T-helper 2 cell treated with Interferon-gamma antibody and Interleukin-4, amounts not matched to agents 5 μg/mL and 100 μg/mL, for 36 hours (primary cell): ENCODE results near the gene KCNMB2.

Experiments used
- DNase-seq: peaks from one replicate; pipeline ENCODE4 v3.0.0; 2021; ENCODE audit warnings: low spot score
- H3K27ac Mint-ChIP-seq: one replicate; pipeline ENCODE4 v1.8.0; 2021; ENCODE audit warnings: mild to moderate bottlenecking, mixed read lengths
- H3K27me3 Mint-ChIP-seq: one replicate; pipeline ENCODE4 v1.8.0; 2021; ENCODE audit warnings: low read depth, mixed read lengths
- H3K36me3 Mint-ChIP-seq: one replicate; pipeline ENCODE4 v1.8.0; 2021; ENCODE audit warnings: low read depth, mixed read lengths
- H3K4me1 Mint-ChIP-seq: one replicate; pipeline ENCODE4 v1.8.0; 2021; ENCODE audit warnings: low read depth, mixed read lengths
- H3K4me3 Mint-ChIP-seq: one replicate; pipeline ENCODE4 v1.8.0; 2022; ENCODE audit warnings: mild to moderate bottlenecking, moderate library complexity, mixed read lengths
- H3K9me3 Mint-ChIP-seq: one replicate; pipeline ENCODE4 v1.8.0; 2021; ENCODE audit warnings: mixed read lengths

The KCNMB2 gene

GRCh38 chr3:178623666-178624255 lies 87.5 kb downstream of the KCNMB2 start:
- Mint-ChIP-seq H3K4me3 (no peak overlapping the region), H3K27ac (no peak overlapping the region), H3K4me1 (no peaks in the 10 kb centered on the region), H3K9me3 (no peaks in the 10 kb centered on the region), H3K36me3 (no peaks in the 10 kb centered on the region), H3K27me3 (no peaks in the 10 kb centered on the region)
- no peak for DNase-seq

GRCh38 chr3:178624276-178624675 lies 88.0 kb downstream of the KCNMB2 start:
- Mint-ChIP-seq H3K9me3 (no peaks in the 10 kb centered on the region), H3K4me1 (no peaks in the 10 kb centered on the region), H3K36me3 (no peaks in the 10 kb centered on the region), H3K27ac (no peak overlapping the region), H3K4me3 (no peak overlapping the region), H3K27me3 (no peaks in the 10 kb centered on the region)
- DNase-seq: no peak

GRCh38 chr3:178625053-178625600 lies 88.9 kb downstream of the KCNMB2 start:
- no peaks in the 10 kb centered on the region for H3K4me1 Mint-ChIP-seq
- H3K27me3 Mint-ChIP-seq: no peaks in the 10 kb centered on the region
- H3K27ac Mint-ChIP-seq: no peak overlapping the region
- no peak overlapping the region for H3K4me3 Mint-ChIP-seq
- no peaks in the 10 kb centered on the region for H3K9me3 Mint-ChIP-seq
- no peak for DNase-seq
- no peaks in the 10 kb centered on the region for H3K36me3 Mint-ChIP-seq

- Mint-ChIP-seq H3K4me3 (no peak overlapping the region), H3K36me3 (no peaks in the 10 kb centered on the region), H3K27me3 (no peaks in the 10 kb centered on the region), H3K9me3 (no peaks in the 10 kb centered on the region), H3K4me1 (no peaks in the 10 kb centered on the region), H3K27ac (no peak overlapping the region)
- no peak for DNase-seq
These were observed 91.8 kb downstream of the KCNMB2 start for GRCh38 chr3:178628037-178628436.

GRCh38 chr3:178629430-178630178 lies 93.4 kb downstream of the KCNMB2 start:
- Mint-ChIP-seq H3K9me3 (peaks cover 7% of the 10 kb centered on the region), H3K4me3 (no peak overlapping the region), H3K4me1 (no peaks in the 10 kb centered on the region), H3K36me3 (no peaks in the 10 kb centered on the region), H3K27ac (no peak overlapping the region), H3K27me3 (no peaks in the 10 kb centered on the region)
- DNase-seq: no peak

- Mint-ChIP-seq H3K4me1 (no peaks in the 10 kb centered on the region), H3K27me3 (no peaks in the 10 kb centered on the region), H3K36me3 (no peaks in the 10 kb centered on the region), H3K4me3 (no peak overlapping the region), H3K9me3 (peaks cover 7% of the 10 kb centered on the region), H3K27ac (no peak overlapping the region)
- DNase-seq: no peak
These were observed 95.7 kb downstream of the KCNMB2 start for GRCh38 chr3:178631950-178632349.

GRCh38 chr3:178634975-178635374 lies 98.7 kb downstream of the KCNMB2 start:
- no peak for DNase-seq
- Mint-ChIP-seq H3K27ac (no peak overlapping the region), H3K4me3 (no peak overlapping the region), H3K9me3 (peaks cover 7% of the 10 kb centered on the region), H3K36me3 (no peaks in the 10 kb centered on the region), H3K27me3 (no peaks in the 10 kb centered on the region), H3K4me1 (no peaks in the 10 kb centered on the region)

- peaks cover 7% of the 10 kb centered on the region for H3K9me3 Mint-ChIP-seq
- H3K27me3 Mint-ChIP-seq: no peaks in the 10 kb centered on the region
- H3K4me3 Mint-ChIP-seq: no peak overlapping the region
- no peaks in the 10 kb centered on the region for H3K4me1 Mint-ChIP-seq
- no peak for DNase-seq
- H3K27ac Mint-ChIP-seq: no peak overlapping the region
- H3K36me3 Mint-ChIP-seq: no peaks in the 10 kb centered on the region
These were observed 101.6 kb downstream of the KCNMB2 start for GRCh38 chr3:178637802-178638201.

- Mint-ChIP-seq H3K27me3 (no peaks in the 10 kb centered on the region), H3K4me3 (no peak overlapping the region), H3K36me3 (no peaks in the 10 kb centered on the region), H3K4me1 (no peaks in the 10 kb centered on the region), H3K27ac (no peak overlapping the region), H3K9me3 (no peaks in the 10 kb centered on the region)
- no peak for DNase-seq
These were observed 109.3 kb downstream of the KCNMB2 start for GRCh38 chr3:178645503-178645902.

GRCh38 chr3:178646186-178646862 lies 110.1 kb downstream of the KCNMB2 start:
- Mint-ChIP-seq H3K4me1 (no peaks in the 10 kb centered on the region), H3K36me3 (no peaks in the 10 kb centered on the region), H3K27me3 (no peaks in the 10 kb centered on the region), H3K9me3 (no peaks in the 10 kb centered on the region), H3K27ac (no peak overlapping the region), H3K4me3 (no peak overlapping the region)
- no peak for DNase-seq

GRCh38 chr3:178655488-178655887 lies 119.3 kb downstream of the KCNMB2 start:
- Mint-ChIP-seq H3K4me3 (no peak overlapping the region), H3K9me3 (no peaks in the 10 kb centered on the region), H3K27me3 (no peaks in the 10 kb centered on the region), H3K36me3 (no peaks in the 10 kb centered on the region), H3K4me1 (no peaks in the 10 kb centered on the region), H3K27ac (no peak overlapping the region)
- no peak for DNase-seq

- H3K9me3 Mint-ChIP-seq: no peaks in the 10 kb centered on the region
- DNase-seq: no peak
- H3K27me3 Mint-ChIP-seq: no peaks in the 10 kb centered on the region
- H3K27ac Mint-ChIP-seq: no peak overlapping the region
- no peaks in the 10 kb centered on the region for H3K36me3 Mint-ChIP-seq
- H3K4me1 Mint-ChIP-seq: no peaks in the 10 kb centered on the region
- H3K4me3 Mint-ChIP-seq: no peak overlapping the region
These were observed 122.6 kb downstream of the KCNMB2 start for GRCh38 chr3:178658694-178659325.

GRCh38 chr3:178663201-178663934 lies 127.1 kb downstream of the KCNMB2 start:
- H3K4me3 Mint-ChIP-seq: no peak overlapping the region
- H3K27me3 Mint-ChIP-seq: no peaks in the 10 kb centered on the region
- no peak for DNase-seq
- H3K9me3 Mint-ChIP-seq: no peaks in the 10 kb centered on the region
- no peaks in the 10 kb centered on the region for H3K36me3 Mint-ChIP-seq
- no peak overlapping the region for H3K27ac Mint-ChIP-seq
- H3K4me1 Mint-ChIP-seq: no peaks in the 10 kb centered on the region
